Duodenal mucosa (tissue), 2 donors: ENCODE results near the gene PHC2.

Experiments used
- H3K27ac ChIP-seq: one replicate; pipeline ENCODE4 v1.7.0; 2013; ENCODE audit warnings: low read depth, low read length
- H3K27me3 ChIP-seq, 2 donors: one replicate each; pipeline ENCODE4 v1.7.0; 2013; ENCODE audit warnings: low read length in 2 of 2, control low read depth in 1 of 2; ENCODE audit not compliant: insufficient read depth in 2 of 2, control insufficient read depth in 1 of 2
- H3K36me3 ChIP-seq, 2 donors: one replicate each; pipeline ENCODE4 v1.7.0; 2013; ENCODE audit warnings: low read length in 2 of 2, control low read depth in 1 of 2; ENCODE audit not compliant: insufficient read depth in 2 of 2, control insufficient read depth in 1 of 2
- H3K4me1 ChIP-seq, 2 donors: one replicate each; pipeline ENCODE4 v1.7.0; 2013; ENCODE audit warnings: low read length in 2 of 2, control low read depth in 1 of 2; ENCODE audit not compliant: insufficient read depth in 2 of 2, control insufficient read depth in 1 of 2
- H3K4me3 ChIP-seq, 2 donors: one replicate each; pipeline ENCODE4 v1.7.0; 2013; ENCODE audit warnings: low read length in 2 of 2, low read depth in 1 of 2
- H3K9ac ChIP-seq, 2 donors: one replicate each; pipeline ENCODE4 v1.7.0; 2013; ENCODE audit warnings: low read length in 2 of 2, low read depth in 1 of 2
- H3K9me3 ChIP-seq, 2 donors: one replicate each; pipeline ENCODE4 v1.7.0; 2013; ENCODE audit warnings: low read length in 2 of 2, control low read depth in 1 of 2; ENCODE audit not compliant: control insufficient read depth in 1 of 2

PHC2 gene

DNA sequence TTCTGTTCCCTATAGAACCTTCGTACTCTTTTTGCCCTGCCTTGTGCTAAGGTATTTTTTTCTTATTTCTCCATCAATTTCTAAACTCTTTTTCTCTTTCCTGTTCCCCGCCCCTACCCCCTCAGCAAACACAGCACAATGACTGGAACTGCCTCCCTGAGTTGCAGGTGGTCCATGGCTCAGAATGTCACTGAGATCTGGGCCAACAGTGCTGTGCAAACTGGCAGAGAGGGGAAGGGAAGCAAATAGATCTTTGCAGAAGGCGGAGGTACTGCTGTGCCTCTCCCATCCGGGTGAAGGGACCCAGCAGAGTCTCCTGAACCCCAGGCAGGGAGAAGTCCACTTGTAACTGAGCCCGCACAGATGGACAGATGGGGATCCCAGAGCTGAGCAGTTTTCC is 77.4 kb downstream of the PHC2 start:
- H3K9ac ChIP-seq, result no peak overlapping the region
- H3K9me3 ChIP-seq, result no peaks in the 10 kb centered on the region
- peaks cover 9 to 10% of the 10 kb centered on the region in 2 donors for H3K4me1 ChIP-seq
- no peaks in the 10 kb centered on the region for H3K27me3 ChIP-seq
- H3K4me3 ChIP-seq, result no peak overlapping the region
- H3K27ac ChIP-seq, result no peak overlapping the region
- H3K36me3 ChIP-seq, result peaks cover 3 to 7% of the 10 kb centered on the region in 2 donors

DNA sequence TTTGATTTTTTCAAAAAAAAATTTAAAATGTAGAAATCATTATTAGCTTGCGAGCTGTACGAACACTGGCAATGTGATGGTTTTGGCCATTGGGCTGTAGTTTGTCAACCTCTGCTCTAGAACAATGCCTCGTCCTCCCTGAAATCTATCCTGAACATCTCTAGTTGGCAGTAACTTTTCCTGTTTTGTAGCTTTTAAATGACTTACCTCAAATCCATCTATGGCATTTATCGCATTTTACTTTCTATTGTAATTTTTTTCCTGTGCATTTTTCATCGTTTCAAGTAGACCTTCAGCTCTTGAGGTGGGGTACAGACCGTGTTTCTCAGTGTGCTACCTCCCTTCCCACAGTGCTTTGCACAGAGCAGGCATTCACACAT is 79.6 kb downstream of the PHC2 start:
- H3K9ac ChIP-seq, result no peak overlapping the region
- H3K36me3 ChIP-seq, result peaks cover 3 to 7% of the 10 kb centered on the region in 2 donors
- H3K9me3 ChIP-seq, result no peaks in the 10 kb centered on the region
- no peaks in the 10 kb centered on the region for H3K27me3 ChIP-seq
- H3K27ac ChIP-seq, result no peak overlapping the region
- no peak overlapping the region for H3K4me3 ChIP-seq
- H3K4me1 ChIP-seq, result peaks cover 32% of the 10 kb centered on the region in 2 donors

DNA sequence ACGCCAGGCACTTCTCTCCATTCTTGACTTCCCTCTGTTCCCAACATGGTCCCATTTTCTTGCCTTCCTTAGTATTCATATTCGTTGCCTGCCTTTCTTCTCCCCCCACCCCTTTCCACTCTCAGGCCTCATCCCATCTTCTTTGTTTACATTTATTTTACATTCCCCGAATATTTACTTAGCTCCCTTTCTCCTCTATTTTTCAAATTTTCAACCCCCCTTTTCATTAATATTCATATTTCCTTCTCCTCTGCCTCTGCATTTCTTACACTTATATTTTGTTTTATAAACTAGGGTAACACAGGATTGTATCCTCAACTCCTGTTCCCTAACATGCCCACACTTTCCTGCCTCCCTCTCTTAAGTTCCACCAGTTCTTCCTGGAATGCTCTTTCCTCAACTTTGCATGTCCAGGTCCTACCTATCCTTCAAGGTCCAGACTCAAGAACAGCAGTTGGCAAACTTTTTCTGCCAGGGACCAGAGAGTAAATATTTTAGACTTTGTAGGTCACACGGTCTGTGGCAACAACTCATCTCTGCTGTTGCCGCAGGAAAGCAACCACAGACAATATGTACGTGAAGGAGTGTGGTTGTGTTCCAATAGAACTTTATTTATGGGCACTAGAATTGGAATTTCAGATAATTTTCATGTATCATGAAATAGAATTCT is 80.1 kb downstream of the PHC2 start:
- Histone ChIP-seq H3K9ac (peak overlapping the region; percentile 63 to 88), H3K9me3 (no peaks in the 10 kb centered on the region), H3K36me3 (peaks cover 3 to 7% of the 10 kb centered on the region in 2 donors), H3K4me1 (peaks cover 32 to 37% of the 10 kb centered on the region in 2 donors), H3K4me3 (peak overlapping the region; percentile 77 to 86), H3K27ac (peak overlapping the region; percentile 83), H3K27me3 (no peaks in the 10 kb centered on the region)

DNA sequence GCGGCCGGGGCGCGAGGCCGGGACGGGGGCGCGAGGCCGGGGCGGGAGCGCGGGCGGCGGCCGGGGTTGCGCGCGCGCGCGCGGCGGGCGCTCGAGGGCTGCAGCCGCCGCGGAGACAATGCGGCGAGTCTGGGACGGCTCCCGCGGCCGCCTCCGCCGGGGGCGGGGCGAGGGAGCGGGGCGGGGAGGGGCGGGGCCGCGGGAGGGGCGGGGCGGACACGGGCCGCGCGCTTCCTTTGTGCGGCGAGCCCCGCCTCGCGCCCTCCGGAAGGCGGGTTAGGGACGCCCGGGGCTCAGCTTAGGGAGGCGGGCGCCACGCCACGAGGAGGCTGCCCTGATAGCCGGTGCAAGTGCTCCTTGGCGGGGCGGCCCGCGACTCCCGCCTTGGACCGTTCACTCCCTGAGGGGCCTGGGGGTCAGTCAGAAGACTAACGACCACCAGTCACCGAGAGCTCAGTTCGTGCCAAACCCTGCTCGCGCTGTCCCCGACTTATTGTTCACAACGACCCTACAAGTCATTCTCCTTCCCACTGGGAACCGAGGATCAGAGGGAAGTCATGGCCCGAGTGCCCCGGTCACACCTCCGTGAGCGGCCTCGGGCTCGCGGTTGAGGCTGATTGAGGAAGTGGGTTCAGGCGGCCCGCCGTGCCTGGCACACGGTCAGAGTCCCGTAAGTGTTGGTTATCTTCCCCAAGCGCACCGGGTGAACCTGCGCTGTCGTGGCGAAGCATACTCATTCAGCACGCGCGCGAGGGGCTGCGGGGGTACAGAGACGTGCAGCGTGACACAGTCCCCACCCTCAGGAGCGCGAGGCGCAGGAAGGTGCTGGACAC is 80.9 kb downstream of the PHC2 start:
- no peaks in the 10 kb centered on the region for H3K27me3 ChIP-seq
- H3K27ac ChIP-seq, result peak overlapping the region; percentile 83
- peaks cover 32 to 40% of the 10 kb centered on the region in 2 donors for H3K4me1 ChIP-seq
- H3K9ac ChIP-seq, result peak overlapping the region; percentile 63 to 88
- peak overlapping the region; percentile 77 to 86 for H3K4me3 ChIP-seq
- peaks cover 3 to 7% of the 10 kb centered on the region in 2 donors for H3K36me3 ChIP-seq
- H3K9me3 ChIP-seq, result no peaks in the 10 kb centered on the region

DNA sequence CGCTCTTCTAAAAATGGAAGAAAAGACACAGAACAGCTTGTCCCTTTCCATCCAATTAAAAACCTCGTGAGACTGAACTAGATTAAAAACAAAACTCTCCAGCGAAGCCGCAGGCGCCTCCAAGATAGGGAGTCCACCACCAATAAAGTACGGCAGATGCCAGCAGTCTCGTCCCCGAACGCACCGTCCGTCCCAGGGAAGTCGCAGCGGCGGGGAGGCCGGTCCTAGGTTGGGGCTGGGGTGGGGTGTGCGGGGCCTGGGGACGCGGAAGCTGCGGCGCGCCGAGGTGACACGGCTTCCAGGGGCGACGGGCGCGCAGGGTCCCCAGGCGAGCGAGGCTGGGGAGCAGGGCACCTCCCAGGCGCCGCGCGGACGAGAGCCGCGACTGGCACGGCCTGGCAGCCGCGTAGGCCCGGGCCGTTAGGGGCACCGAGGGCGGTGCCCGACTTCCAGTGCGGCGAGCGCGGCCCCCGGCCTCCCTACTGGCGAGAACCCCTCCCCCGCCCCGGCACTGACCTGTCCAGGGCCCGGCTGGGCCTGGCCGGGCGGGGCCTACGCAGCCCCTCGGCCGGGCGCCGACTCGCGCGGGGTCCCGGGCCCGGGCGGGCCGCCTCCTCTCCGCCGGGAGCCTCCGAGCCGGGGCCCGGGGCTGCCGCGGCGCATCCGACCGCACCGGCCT is 81.7 kb downstream of the PHC2 start:
- peaks cover 32 to 40% of the 10 kb centered on the region in 2 donors for H3K4me1 ChIP-seq
- peaks cover under 1 to 3% of the 10 kb centered on the region in 2 donors for H3K36me3 ChIP-seq
- H3K9me3 ChIP-seq, result no peaks in the 10 kb centered on the region
- H3K4me3 ChIP-seq, result peak overlapping the region; percentile 63 to 77
- H3K9ac ChIP-seq, result peak overlapping the region; percentile 38 to 71
- no peaks in the 10 kb centered on the region for H3K27me3 ChIP-seq
- H3K27ac ChIP-seq, result peak overlapping the region; percentile 91

DNA sequence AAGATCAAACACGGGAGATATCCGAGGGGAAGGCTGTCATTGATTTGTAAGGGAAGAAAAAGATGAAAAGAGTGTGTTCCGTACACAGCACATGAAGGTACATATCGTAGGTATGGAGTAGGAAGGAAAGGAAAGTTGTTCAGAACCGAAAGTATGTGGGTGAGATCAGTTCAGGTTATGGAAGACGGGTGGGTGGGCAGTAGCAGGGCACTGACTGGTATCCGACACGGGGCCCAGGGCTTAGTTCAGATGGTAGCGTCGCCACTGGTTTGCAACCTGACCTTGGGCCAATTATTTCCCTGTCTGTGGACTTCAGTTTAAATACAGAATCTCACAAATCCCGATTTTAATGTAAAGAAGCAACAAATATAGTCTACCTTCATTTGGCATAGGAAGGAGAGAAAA is 82.2 kb downstream of the PHC2 start:
- peaks cover 33 to 40% of the 10 kb centered on the region in 2 donors for H3K4me1 ChIP-seq
- no peaks in the 10 kb centered on the region for H3K27me3 ChIP-seq
- no peaks in the 10 kb centered on the region for H3K36me3 ChIP-seq

DNA sequence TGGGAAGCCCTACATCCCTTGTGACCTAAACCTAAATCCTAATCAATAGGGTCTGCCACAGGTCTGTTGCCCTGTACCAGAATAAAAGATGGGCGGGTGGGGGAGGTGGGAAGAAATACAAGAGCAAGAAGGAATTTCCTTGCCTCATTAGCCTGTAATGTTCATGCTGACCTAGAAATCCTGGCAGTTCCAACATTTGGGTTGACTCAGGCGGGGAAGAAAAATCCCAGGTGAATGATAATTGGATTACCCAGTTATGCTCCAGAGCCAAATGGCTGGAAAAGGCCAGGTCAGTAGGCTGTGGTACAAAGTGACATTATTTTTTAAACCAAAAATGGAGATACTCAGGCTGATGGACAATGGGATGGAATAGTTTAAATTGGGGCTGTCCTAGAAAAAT is 82.7 kb downstream of the PHC2 start:
- H3K9me3 ChIP-seq, result no peaks in the 10 kb centered on the region
- H3K27me3 ChIP-seq, result no peaks in the 10 kb centered on the region
- peak overlapping the region; percentile 91 for H3K27ac ChIP-seq
- H3K9ac ChIP-seq, result peak overlapping the region; percentile 38 to 71
- peaks cover 37 to 40% of the 10 kb centered on the region in 2 donors for H3K4me1 ChIP-seq
- peak overlapping the region; percentile 63 to 77 for H3K4me3 ChIP-seq
- H3K36me3 ChIP-seq, result no peaks in the 10 kb centered on the region

More for the DNA sequence above, 82.2 kb downstream of the PHC2 start:
- peak overlapping the region; percentile 38 to 71 for H3K9ac ChIP-seq
- H3K9me3 ChIP-seq, result no peaks in the 10 kb centered on the region
- H3K4me3 ChIP-seq, result peak overlapping the region; percentile 63 to 77
- H3K27ac ChIP-seq, result peak overlapping the region; percentile 91

DNA sequence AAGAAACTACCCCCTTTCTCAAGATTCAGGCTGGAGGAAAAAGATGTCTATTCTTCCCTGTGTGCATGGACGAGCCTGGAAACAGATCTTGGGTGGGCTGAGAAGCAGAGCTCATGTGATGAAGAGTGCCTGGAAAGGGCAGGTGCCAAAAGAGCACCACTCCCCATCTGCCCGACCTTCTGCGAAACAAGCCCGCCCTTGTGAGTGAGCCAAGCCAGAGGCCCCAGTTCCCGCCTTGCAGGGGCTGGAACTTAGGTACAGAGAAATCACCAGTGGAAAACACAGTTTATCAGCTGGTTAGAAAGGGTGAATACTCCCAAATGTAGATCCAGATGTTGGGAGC is 83.3 kb downstream of the PHC2 start:
- H3K27me3 ChIP-seq, result no peaks in the 10 kb centered on the region
- peaks cover 42 to 44% of the 10 kb centered on the region in 2 donors for H3K4me1 ChIP-seq
- peak overlapping the region; percentile 63 to 77 for H3K4me3 ChIP-seq

DNA sequence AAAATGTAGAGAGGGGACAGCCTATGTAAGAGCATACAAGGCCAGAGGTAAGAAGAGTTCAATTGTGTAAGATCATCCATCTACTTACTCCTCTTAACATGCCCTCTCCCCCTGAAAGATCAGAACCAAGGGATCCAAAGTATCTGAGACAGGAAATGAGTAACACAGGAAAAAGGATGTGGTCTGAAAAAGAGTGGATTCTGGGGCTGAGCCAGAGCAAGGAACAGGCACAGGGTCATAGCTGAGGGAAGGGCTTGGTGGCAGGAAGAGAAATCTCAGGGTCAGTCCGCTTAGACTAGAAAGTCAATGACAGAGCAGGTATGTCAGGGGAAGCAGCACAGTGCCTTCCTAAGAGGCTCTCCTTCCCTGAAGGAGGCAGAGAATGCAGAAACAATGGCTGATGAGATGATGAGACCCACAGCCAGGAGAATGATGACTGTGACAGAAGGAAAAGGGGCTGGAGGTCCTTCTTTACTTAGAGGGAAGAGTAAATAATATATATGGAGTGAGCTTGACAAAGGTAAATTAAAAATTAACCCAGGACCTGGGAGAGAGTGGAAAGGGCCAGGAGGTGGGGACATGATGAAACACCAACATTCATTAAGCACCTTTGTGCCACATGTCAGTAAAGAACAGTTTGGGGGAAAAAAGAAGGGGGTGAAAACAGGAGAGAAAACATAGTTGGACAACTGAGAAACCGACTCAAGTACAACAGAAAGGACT is 83.8 kb downstream of the PHC2 start:
- H3K9ac ChIP-seq, result peak overlapping the region; percentile 38 to 71
- H3K4me3 ChIP-seq, result peak overlapping the region; percentile 63 to 77
- H3K36me3 ChIP-seq, result peaks cover 0 to under 1% of the 10 kb centered on the region in 2 donors
- H3K27me3 ChIP-seq, result no peaks in the 10 kb centered on the region
- no peaks in the 10 kb centered on the region for H3K9me3 ChIP-seq
- H3K27ac ChIP-seq, result peak overlapping the region; percentile 62
- peaks cover 47 to 49% of the 10 kb centered on the region in 2 donors for H3K4me1 ChIP-seq

More for the DNA sequence above, 83.3 kb downstream of the PHC2 start:
- Histone ChIP-seq H3K36me3 (no peaks in the 10 kb centered on the region), H3K9me3 (no peaks in the 10 kb centered on the region), H3K27ac (peak overlapping the region; percentile 62), H3K9ac (peak overlapping the region; percentile 38 to 71)
